HG03159 (cell line): ENCODE data around the gene NR2F6.
"Not testable (repeated sequence)": the region's sequence is repeated elsewhere in the genome, so short reads cannot be mapped to it uniquely, and the experiment has no call there.

Experiments
- ATAC-seq: cut with Tn5 transposase; IDR thresholded peaks from one replicate; pipeline ENCODE4 v1.9.1; 2021; ENCODE audit warnings: mild to moderate bottlenecking, moderate library complexity; ENCODE audit not compliant: unreplicated experiment

The NR2F6 gene

GRCh38 chr19:17245535-17245984, at the start of gene NR2F6:
TSS of gene NR2F6 (minus strand) at chr19:17245919. CDS start at chr19:17245220, 699 bp downstream.
- no peak for ATAC-seq

- no peak for ATAC-seq
These were observed 48.6 kb upstream of the NR2F6 start for GRCh38 chr19:17294051-17294891.

- ATAC-seq: no peak
These were observed 47.9 kb upstream of the NR2F6 start for GRCh38 chr19:17293605-17294004.

- peak; percentile 81 for ATAC-seq
These were observed 46.8 kb upstream of the NR2F6 start for GRCh38 chr19:17292301-17293074.

- ATAC-seq: no peak
These were observed 43.8 kb upstream of the NR2F6 start for GRCh38 chr19:17289489-17289888.

GRCh38 chr19:17286752-17287151, 41.0 kb upstream of the NR2F6 start:
- ATAC-seq: no peak

GRCh38 chr19:17286263-17286662, 40.5 kb upstream of the NR2F6 start:
- ATAC-seq: no peak

GRCh38 chr19:17285415-17286135, 39.9 kb upstream of the NR2F6 start:
- no peak for ATAC-seq

GRCh38 chr19:17283504-17283996, 37.8 kb upstream of the NR2F6 start:
- no peak for ATAC-seq

- ATAC-seq: peak; percentile 63
These were observed 36.9 kb upstream of the NR2F6 start for GRCh38 chr19:17282488-17283125.

GRCh38 chr19:17281391-17282304, 35.9 kb upstream of the NR2F6 start, which contains the start of gene ANKLE1:
TSS of gene ANKLE1 (plus strand) at chr19:17281901. CDS start at chr19:17281921, 20 bp downstream.
- ATAC-seq: no peak

- ATAC-seq: no peak
These were observed 33.7 kb upstream of the NR2F6 start for GRCh38 chr19:17279436-17279835.

- ATAC-seq: no peak
These were observed 29.9 kb upstream of the NR2F6 start for GRCh38 chr19:17275441-17276175.

GRCh38 chr19:17274892-17275291, 29.2 kb upstream of the NR2F6 start:
- not testable (repeated sequence) for ATAC-seq

GRCh38 chr19:17268754-17269153, 23.0 kb upstream of the NR2F6 start:
- ATAC-seq: no peak

GRCh38 chr19:17266975-17267788, 21.5 kb upstream of the NR2F6 start, which contains the start of gene BABAM1:
TSS of gene BABAM1 (plus strand) at chr19:17267443. CDS start at chr19:17268807, 1,364 bp downstream.
- peak; percentile 86 for ATAC-seq

- ATAC-seq: no peak
These were observed 20.9 kb upstream of the NR2F6 start for GRCh38 chr19:17266589-17266974.

- ATAC-seq: no peak
These were observed 20.3 kb upstream of the NR2F6 start for GRCh38 chr19:17266026-17266425.
